ENCODE results near the gene STAG1.
"Not testable (repeated sequence)": the region's sequence is repeated elsewhere in the genome, so short reads cannot be mapped to it uniquely, and the experiment has no call there.

Gene STAG1

DNA sequence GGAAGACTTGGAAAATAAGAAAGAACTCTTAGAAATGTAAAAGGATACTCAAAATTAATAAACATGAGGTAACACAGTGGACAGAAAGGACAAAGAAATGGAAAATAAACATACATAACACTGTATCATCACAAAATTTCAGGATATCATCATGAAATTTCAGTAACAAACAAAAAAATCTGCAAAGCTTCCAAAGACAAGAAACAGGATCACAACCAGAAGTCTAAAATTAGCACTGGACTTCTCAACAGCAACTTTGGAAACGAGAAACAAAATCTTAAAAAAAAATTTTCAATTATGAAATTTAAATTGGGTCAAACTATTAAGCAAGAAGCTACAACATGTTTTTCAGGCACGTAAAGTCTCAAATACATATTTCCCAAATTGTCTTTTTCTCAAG lies 238.8 kb downstream of the STAG1 start:
- H3K9me3 ChIP-seq (ENCODE audit: control insufficient read depth, insufficient read depth, low read depth, low read length): no peaks in the 10 kb centered on the region

GRCh38 chr3:136512381-136512780 lies 239.8 kb downstream of the STAG1 start:
- Histone ChIP-seq H3K4me3 (ENCODE audit: low read depth, low read length) (no peak overlapping the region), H3K36me3 (ENCODE audit: control insufficient read depth, insufficient read depth, low read length) (no peaks in the 10 kb centered on the region), H3K27ac (ENCODE audit: low read depth, low read length) (no peak overlapping the region), H3K9me3 (ENCODE audit: control insufficient read depth, insufficient read depth, low read depth, low read length) (no peaks in the 10 kb centered on the region), H3K27me3 (ENCODE audit: control insufficient read depth, insufficient read depth, low read length) (no peaks in the 10 kb centered on the region), H3K9ac (ENCODE audit: low read length) (no peak overlapping the region), H3K4me1 (ENCODE audit: control insufficient read depth, insufficient read depth, low read length) (no peaks in the 10 kb centered on the region)

More for the DNA sequence above, 238.8 kb downstream of the STAG1 start:
- no peak overlapping the region for H3K4me3 ChIP-seq (ENCODE audit: low read depth, low read length)
- no peaks in the 10 kb centered on the region for H3K27me3 ChIP-seq (ENCODE audit: control insufficient read depth, insufficient read depth, low read length)
- H3K9ac ChIP-seq (ENCODE audit: low read length): no peak overlapping the region
- no peak overlapping the region for H3K27ac ChIP-seq (ENCODE audit: low read depth, low read length)
- H3K36me3 ChIP-seq (ENCODE audit: control insufficient read depth, insufficient read depth, low read length): no peaks in the 10 kb centered on the region
- no peaks in the 10 kb centered on the region for H3K4me1 ChIP-seq (ENCODE audit: control insufficient read depth, insufficient read depth, low read length)

DNA sequence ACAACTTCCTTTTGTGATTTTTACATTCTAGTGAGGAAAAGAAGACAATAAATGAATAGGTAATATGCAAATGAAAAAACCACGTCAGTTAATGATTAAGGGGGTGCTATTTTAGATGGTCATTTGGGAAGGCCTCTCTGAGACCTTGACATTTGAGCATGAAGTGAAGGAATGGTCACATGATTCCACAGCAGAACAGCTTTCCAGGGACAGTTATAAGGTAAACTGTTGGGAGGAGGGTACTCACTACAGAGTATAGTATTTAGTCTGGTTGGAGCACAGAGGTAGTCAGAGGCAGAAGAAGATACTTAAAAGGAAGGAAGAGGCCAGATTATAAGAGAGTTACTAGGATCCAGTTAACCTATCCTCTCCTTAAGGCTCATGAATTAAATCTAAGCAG lies 246.5 kb downstream of the STAG1 start:
- H3K4me3 ChIP-seq (ENCODE audit: low read depth, low read length): no peak overlapping the region
- H3K27ac ChIP-seq (ENCODE audit: low read depth, low read length): no peak overlapping the region
- H3K9ac ChIP-seq (ENCODE audit: low read length): no peak overlapping the region
- no peaks in the 10 kb centered on the region for H3K9me3 ChIP-seq (ENCODE audit: control insufficient read depth, insufficient read depth, low read depth, low read length)
- no peaks in the 10 kb centered on the region for H3K27me3 ChIP-seq (ENCODE audit: control insufficient read depth, insufficient read depth, low read length)
- H3K36me3 ChIP-seq (ENCODE audit: control insufficient read depth, insufficient read depth, low read length): no peaks in the 10 kb centered on the region
- no peaks in the 10 kb centered on the region for H3K4me1 ChIP-seq (ENCODE audit: control insufficient read depth, insufficient read depth, low read length)

DNA sequence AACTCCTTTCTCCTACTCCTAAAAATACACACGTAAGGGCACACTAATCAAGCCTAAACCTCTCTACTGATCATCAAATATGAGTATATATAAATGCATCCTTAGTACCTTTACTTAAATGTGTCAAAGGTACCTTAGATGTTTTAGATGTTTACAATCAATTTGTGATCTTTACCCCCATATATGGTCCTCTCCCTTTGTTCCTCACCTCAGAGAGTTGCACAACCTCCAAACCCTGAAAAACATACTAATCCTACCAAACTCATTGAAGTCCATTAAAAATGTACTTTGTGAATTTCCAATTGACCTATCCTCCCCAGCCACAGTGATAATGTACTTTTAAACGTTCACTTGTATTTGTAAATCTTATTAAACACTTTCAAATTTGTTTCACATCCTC lies 249.1 kb downstream of the STAG1 start:
- H3K9me3 ChIP-seq (ENCODE audit: control insufficient read depth, insufficient read depth, low read depth, low read length): no peaks in the 10 kb centered on the region
- H3K4me3 ChIP-seq (ENCODE audit: low read depth, low read length): no peak overlapping the region
- H3K36me3 ChIP-seq (ENCODE audit: control insufficient read depth, insufficient read depth, low read length): no peaks in the 10 kb centered on the region
- H3K9ac ChIP-seq (ENCODE audit: low read length): no peak overlapping the region
- H3K27me3 ChIP-seq (ENCODE audit: control insufficient read depth, insufficient read depth, low read length): no peaks in the 10 kb centered on the region
- no peaks in the 10 kb centered on the region for H3K4me1 ChIP-seq (ENCODE audit: control insufficient read depth, insufficient read depth, low read length)
- no peak overlapping the region for H3K27ac ChIP-seq (ENCODE audit: low read depth, low read length)

DNA sequence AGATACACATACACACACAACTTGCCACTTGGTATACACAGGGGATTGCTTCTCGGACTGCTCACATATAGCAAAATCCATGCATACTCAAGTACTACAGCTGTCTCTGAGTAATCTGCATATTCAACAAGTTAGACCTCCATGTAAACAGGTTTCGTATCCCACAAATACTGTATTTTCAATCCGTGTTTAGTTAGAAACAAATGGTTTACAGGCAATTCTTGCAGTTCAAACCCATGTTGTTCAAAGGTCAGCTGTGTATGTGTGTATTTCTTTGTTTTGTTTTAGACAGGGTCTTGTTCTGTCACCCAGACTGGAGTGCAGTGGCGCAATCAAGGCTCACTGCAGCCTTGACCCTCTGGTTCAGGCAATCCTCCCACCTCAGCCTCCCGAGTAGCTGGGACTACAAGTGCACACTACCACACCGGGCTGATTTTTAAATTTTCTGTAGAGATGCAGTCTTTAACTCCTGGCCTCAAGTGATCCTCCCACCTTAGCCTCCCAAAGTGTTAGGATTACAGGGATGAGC lies 253.2 kb downstream of the STAG1 start:
- H3K27ac ChIP-seq (ENCODE audit: low read depth, low read length): no peak overlapping the region

DNA sequence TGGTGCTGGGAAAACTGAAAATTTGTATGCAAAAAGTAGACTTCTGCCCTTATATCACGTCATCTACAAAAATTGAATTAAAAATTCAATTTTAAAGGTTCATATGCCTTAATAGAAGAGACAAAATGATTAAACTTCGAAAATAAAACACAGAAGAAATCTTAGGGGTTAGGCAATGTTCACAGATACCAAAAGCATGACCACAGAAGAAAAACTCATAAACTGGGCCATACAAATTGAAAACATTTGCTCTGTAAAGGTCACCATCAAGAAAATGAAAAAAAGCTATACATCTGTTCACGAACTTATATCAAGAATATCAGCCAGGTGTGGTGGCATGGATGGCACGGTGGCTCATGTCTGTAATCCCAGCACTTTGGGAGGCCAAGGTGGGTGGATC lies 257.0 kb downstream of the STAG1 start:
- H3K27ac ChIP-seq (ENCODE audit: low read depth, low read length): no peak overlapping the region
- H3K9ac ChIP-seq (ENCODE audit: low read length): no peak overlapping the region
- peaks cover 9% of the 10 kb centered on the region; the same call in 1 of the 2 replicates for H3K9me3 ChIP-seq (ENCODE audit: control insufficient read depth, insufficient read depth, low read depth, low read length)
- H3K4me3 ChIP-seq (ENCODE audit: low read depth, low read length): no peak overlapping the region
- H3K4me1 ChIP-seq (ENCODE audit: control insufficient read depth, insufficient read depth, low read length): no peaks in the 10 kb centered on the region
- no peaks in the 10 kb centered on the region for H3K27me3 ChIP-seq (ENCODE audit: control insufficient read depth, insufficient read depth, low read length)
- H3K36me3 ChIP-seq (ENCODE audit: control insufficient read depth, insufficient read depth, low read length): peaks cover 3% of the 10 kb centered on the region; the same call in 1 of the 2 replicates

More for the DNA sequence above, 253.2 kb downstream of the STAG1 start:
- Histone ChIP-seq H3K4me3 (ENCODE audit: low read depth, low read length) (no peak overlapping the region), H3K9me3 (ENCODE audit: control insufficient read depth, insufficient read depth, low read depth, low read length) (no peaks in the 10 kb centered on the region), H3K9ac (ENCODE audit: low read length) (no peak overlapping the region), H3K4me1 (ENCODE audit: control insufficient read depth, insufficient read depth, low read length) (no peaks in the 10 kb centered on the region), H3K27me3 (ENCODE audit: control insufficient read depth, insufficient read depth, low read length) (no peaks in the 10 kb centered on the region), H3K36me3 (ENCODE audit: control insufficient read depth, insufficient read depth, low read length) (no peaks in the 10 kb centered on the region)

- peaks cover 3% of the 10 kb centered on the region; the same call in 1 of the 2 replicates for H3K36me3 ChIP-seq (ENCODE audit: control insufficient read depth, insufficient read depth, low read length)
- no peak overlapping the region for H3K9ac ChIP-seq (ENCODE audit: low read length)
- H3K27me3 ChIP-seq (ENCODE audit: control insufficient read depth, insufficient read depth, low read length): no peaks in the 10 kb centered on the region
- no peak overlapping the region for H3K4me3 ChIP-seq (ENCODE audit: low read depth, low read length)
- H3K9me3 ChIP-seq (ENCODE audit: control insufficient read depth, insufficient read depth, low read depth, low read length): peaks cover 9% of the 10 kb centered on the region; the same call in 1 of the 2 replicates
- H3K27ac ChIP-seq (ENCODE audit: low read depth, low read length): no peak overlapping the region
- H3K4me1 ChIP-seq (ENCODE audit: control insufficient read depth, insufficient read depth, low read length): no peaks in the 10 kb centered on the region
These were observed 261.4 kb downstream of the STAG1 start for GRCh38 chr3:136490646-136491405.

DNA sequence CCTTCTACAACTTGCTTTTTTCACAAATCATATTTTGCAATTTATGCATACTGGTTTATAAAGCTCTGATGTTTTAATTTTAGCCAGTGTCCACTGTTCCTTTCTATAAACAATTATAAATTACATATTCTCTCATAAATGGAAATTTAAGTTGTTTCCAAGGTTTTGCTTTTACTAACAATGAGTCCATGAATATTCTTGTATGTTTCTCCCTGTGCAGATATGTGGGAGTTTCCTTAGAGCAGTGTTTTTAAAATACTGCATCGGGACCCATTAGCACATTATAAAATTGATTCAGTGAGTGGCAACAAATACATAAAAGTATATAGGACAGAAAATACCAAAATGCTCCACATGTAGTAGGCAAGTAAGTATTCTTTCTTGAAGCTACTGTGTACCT lies 266.4 kb downstream of the STAG1 start:
- Histone ChIP-seq H3K27ac (ENCODE audit: low read depth, low read length) (no peak overlapping the region), H3K4me1 (ENCODE audit: control insufficient read depth, insufficient read depth, low read length) (no peaks in the 10 kb centered on the region), H3K9me3 (ENCODE audit: control insufficient read depth, insufficient read depth, low read depth, low read length) (no peaks in the 10 kb centered on the region), H3K27me3 (ENCODE audit: control insufficient read depth, insufficient read depth, low read length) (no peaks in the 10 kb centered on the region), H3K36me3 (ENCODE audit: control insufficient read depth, insufficient read depth, low read length) (no peaks in the 10 kb centered on the region), H3K9ac (ENCODE audit: low read length) (no peak overlapping the region), H3K4me3 (ENCODE audit: low read depth, low read length) (no peak overlapping the region)

- Histone ChIP-seq H3K9me3 (ENCODE audit: control insufficient read depth, insufficient read depth, low read depth, low read length) (0 out of 2 replicates have a peak, but pooled peaks cover 3% of the 10 kb centered on the region), H3K4me1 (ENCODE audit: control insufficient read depth, insufficient read depth, low read length) (no peaks in the 10 kb centered on the region), H3K9ac (ENCODE audit: low read length) (no peak overlapping the region), H3K27me3 (ENCODE audit: control insufficient read depth, insufficient read depth, low read length) (no peaks in the 10 kb centered on the region), H3K4me3 (ENCODE audit: low read depth, low read length) (no peak overlapping the region), H3K36me3 (ENCODE audit: control insufficient read depth, insufficient read depth, low read length) (peaks cover 19% of the 10 kb centered on the region), H3K27ac (ENCODE audit: low read depth, low read length) (no peak overlapping the region)
These were observed 275.9 kb downstream of the STAG1 start for GRCh38 chr3:136476280-136476679.

- not testable (repeated sequence) for H3K4me1 ChIP-seq (ENCODE audit: control insufficient read depth, insufficient read depth, low read length); H3K4me3 ChIP-seq (ENCODE audit: low read depth, low read length); H3K27me3 ChIP-seq (ENCODE audit: control insufficient read depth, insufficient read depth, low read length); H3K27ac ChIP-seq (ENCODE audit: low read depth, low read length); H3K9ac ChIP-seq (ENCODE audit: low read length); H3K9me3 ChIP-seq (ENCODE audit: control insufficient read depth, insufficient read depth, low read depth, low read length)
- H3K36me3 ChIP-seq (ENCODE audit: control insufficient read depth, insufficient read depth, low read length): peaks cover 19% of the 10 kb centered on the region
These were observed 277.3 kb downstream of the STAG1 start for GRCh38 chr3:136474876-136475275.

DNA sequence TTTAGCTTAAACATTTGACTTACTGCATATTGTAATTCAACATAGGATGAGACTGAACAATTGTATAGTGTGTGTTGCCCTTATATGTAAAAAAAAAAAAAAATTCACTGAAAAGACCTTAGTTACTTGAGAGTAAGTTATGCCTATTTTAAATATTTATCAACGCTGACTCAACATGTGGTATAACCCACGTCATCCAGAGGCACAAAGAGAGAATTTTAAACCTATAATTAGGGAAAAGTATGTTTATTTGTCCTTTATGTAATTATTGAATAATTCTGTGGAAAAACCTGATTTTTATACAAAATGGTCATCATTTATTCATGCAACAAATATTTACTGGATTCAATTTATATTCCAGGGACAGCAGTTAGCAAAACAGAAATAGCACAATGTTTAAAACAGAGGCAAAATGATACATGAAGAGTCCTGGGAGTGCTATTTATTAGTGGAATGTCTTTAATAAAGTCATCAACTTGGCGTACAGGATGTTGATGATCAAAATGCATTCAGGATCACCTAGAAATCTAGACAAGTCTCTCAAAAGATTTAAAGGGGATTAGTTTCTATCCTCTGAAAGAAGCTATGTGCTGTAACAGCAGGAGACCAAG lies 278.4 kb downstream of the STAG1 start:
- Histone ChIP-seq H3K9ac (ENCODE audit: low read length) (no peak overlapping the region), H3K27ac (ENCODE audit: low read depth, low read length) (no peak overlapping the region), H3K27me3 (ENCODE audit: control insufficient read depth, insufficient read depth, low read length) (no peaks in the 10 kb centered on the region), H3K4me3 (ENCODE audit: low read depth, low read length) (no peak overlapping the region), H3K4me1 (ENCODE audit: control insufficient read depth, insufficient read depth, low read length) (no peaks in the 10 kb centered on the region), H3K9me3 (ENCODE audit: control insufficient read depth, insufficient read depth, low read depth, low read length) (0 out of 2 replicates have a peak, but pooled peaks cover 3% of the 10 kb centered on the region), H3K36me3 (ENCODE audit: control insufficient read depth, insufficient read depth, low read length) (peaks cover 19% of the 10 kb centered on the region)
